Fibroblast of peridontal ligament (primary cell): Measurements from ENCODE around the gene PGM2L1.
A peak's percentile ranks its signal among the peaks of the same experiment; 100 is the strongest.
"Not testable (repeated sequence)": the region's sequence is repeated elsewhere in the genome, so short reads cannot be mapped to it uniquely, and the experiment has no call there.

Source experiments
- DNase-seq: peaks from one replicate; pipeline ENCODE4 v3.0.0-alpha.2; 2010; ENCODE audit errors: extremely low read depth

PGM2L1 gene

DNA sequence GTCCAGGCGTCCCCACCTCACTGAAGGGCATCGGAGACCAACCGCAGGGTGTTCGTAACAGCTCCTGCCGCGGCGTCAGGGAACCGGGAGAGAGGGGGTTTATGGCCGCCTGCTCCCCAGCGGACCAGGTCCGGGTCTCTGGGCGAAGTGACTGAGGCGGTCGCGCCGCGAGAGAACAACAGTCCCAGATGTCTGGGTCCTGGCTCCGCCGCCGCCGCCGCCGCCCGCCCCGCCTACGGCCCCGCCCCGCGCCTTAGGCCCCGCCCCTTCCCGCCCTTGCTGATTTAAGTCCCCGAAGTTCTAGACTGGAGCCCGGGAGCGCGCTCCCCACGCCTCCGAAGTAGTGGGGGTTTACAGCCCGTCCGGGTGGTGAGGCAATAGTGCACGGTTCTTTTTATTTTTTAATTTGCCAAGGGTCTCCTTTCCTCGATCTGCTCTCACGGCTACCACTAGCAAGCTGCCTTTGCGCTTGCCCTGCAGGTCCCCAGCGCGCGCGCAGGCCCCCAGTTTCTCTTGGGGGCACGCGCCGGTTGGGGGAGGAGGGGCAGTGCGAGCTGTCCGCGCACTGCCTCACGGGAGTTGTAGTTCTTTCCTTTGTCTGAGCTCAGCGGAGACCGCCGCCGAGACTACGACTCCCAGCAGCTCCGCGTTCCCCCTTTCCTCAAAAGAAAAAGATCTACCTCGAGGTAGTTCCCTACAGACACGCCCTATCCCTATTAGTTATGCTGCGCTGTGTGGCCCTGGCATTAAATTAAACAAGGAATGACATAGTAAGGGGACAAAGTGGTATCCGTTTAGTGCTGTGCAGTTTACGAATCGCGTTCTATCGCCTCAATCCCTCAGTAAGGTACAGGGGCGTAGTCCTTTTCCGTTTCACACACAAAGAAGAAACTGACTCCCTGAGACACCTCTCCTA is at the start of gene PGM2L1:
Gene PGM2L1, minus strand, starts transcription at position 190 of the 916 bp plus-strand sequence. CDS start 272 bp downstream, outside the sequence.
- DNase-seq, result peak; percentile 87

DNA sequence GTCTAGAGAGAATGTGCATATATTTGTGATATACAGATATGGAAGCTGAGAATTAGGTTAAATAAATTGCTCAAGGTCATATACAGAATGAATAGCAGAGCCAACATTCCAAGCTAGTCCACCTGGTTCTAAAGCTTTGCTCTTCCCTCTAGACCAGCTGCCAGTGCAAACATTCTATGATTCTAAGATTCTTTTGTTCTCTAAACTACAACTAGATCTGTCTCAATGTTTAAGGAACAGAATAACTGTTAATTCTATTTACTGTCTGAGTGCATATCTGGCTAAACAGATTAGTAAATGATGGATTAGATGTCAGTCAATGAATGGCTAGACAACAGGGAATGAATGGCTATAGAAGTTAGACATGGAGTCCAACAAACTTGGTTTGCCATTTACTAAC is 49.5 kb upstream of the PGM2L1 start:
- DNase-seq, result no peak

- DNase-seq, result no peak
Observed at GRCh38 chr11:74446532-74446938, 48.3 kb upstream of the PGM2L1 start.

- DNase-seq, result no peak
Observed at GRCh38 chr11:74444173-74444826, 46.1 kb upstream of the PGM2L1 start.

GRCh38 chr11:74443071-74443864 is 45.0 kb upstream of the PGM2L1 start:
- peak; percentile 37 for DNase-seq

DNA sequence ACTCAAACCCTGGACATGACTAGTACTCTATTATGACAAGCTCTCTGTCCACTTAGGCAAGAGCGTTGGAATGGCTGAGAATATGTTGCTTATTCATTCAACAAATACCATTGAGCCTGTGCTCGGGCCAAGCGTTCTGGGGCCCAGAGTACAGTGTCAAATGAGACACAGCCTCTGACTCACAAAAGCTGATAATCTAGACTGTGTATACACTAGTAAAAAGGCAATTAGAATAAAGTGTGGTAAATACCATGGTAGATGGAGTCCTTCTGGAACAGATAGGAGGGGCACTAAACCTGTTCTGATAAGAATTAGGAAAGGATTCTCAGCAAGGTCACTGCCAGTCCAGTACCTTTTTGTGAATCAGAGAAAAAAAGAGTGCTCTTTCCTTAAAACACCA is 44.4 kb upstream of the PGM2L1 start:
- no peak for DNase-seq

GRCh38 chr11:74438681-74439080 is 40.4 kb upstream of the PGM2L1 start:
- DNase-seq, result no peak

- no peak for DNase-seq
Observed at GRCh38 chr11:74437441-74438042, 39.3 kb upstream of the PGM2L1 start.

- DNase-seq, result no peak
Observed at GRCh38 chr11:74434528-74434927, 36.3 kb upstream of the PGM2L1 start.

DNA sequence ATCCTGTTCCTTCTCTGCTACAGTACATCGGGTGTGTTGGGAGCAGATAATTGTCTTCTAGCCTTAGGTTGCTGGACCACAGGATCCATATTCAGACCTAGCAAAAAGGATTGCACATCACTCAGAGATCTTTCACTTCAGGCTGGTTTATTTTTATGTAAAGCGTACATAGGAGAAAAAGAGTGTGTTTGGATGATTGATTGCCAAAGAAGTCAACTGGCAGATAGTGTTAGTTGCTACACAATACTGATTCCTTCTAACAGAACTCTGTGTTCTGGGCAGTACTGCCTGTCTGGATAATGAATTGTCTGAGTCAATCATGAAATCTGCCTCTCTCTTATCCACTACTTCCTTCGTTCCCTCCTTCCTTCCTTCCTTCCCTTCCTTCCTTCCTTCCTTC is 31.0 kb upstream of the PGM2L1 start:
- DNase-seq, result no peak

DNA sequence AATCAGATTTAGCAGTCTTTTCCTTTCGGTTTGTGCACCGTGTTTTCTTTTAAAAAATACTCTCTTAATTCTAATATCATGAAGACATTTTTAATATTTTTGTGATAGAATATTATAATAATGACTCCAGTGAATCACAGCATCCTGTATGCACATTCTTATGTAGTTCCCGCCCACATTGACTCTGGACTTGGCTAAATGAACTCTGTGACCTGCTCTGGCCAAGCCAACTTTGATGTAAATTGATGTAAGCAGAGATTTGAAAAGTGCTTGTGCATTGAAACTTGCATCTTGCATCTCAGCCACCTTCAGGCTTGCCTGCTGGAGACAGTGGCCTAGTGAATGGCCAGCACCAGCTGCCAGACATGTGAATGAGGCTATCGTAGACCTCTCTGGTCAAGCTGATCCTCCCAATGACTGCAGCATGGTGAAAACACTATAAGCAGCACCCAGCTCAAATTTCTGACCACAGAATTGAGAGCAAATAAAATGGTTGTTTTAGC is 29.2 kb upstream of the PGM2L1 start:
- peak; percentile 5 for DNase-seq

DNA sequence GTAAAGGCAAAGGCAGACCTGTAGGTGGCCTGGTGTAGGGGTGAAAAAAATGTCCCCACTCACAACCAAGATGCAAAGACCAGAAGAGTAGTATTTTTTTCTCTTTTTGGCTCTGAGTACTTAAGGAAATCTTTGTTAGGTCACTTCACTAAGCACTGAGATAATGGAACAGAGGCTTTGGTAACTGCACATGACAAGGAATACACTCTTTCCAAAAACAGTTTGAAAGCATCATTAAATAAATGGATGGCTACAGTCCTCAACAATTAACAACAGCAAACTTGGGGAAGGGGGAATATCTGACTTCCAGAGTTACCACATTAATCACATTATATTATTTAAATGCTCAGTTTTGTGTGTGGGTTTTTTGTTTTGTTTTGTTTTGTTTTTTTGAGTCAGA is 26.9 kb upstream of the PGM2L1 start:
- DNase-seq, result no peak

GRCh38 chr11:74418509-74418895 is 20.3 kb upstream of the PGM2L1 start:
- DNase-seq, result peak; percentile 69

DNA sequence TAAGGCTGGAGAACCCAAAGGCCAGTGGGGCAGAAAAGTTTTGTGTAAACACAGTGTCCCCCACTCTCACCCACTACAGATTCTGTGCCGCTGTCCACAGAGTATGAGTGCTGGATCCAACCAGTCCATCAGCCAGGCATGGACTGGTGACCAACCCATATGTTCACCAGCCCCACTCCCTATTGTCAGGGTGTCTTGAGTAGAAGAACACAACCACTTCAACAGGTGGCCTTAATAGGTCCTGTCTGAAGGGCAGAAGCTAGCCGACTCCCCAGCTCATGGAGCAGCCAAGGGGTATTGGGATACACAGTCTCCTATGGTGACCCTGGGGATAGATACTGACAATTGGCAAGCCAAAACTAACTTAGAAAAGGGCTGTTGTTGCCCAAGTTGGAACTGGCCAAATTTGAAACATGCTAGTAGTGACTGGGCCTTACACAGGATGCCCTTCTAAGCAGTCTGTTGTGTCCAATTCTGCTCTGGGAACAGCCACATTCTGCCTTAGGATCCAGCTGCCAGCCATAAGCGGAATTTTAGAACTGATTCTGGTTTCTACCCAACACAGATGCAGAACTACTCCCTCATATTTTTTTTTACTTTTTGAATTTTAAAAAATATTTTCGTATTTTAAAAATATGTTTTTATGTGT is 19.8 kb upstream of the PGM2L1 start:
- DNase-seq, result peak; percentile 2

GRCh38 chr11:74417379-74417804 is 19.2 kb upstream of the PGM2L1 start:
- DNase-seq, result peak; percentile 6

- DNase-seq, result not testable (repeated sequence)
Observed at GRCh38 chr11:74416974-74417373, 18.7 kb upstream of the PGM2L1 start.

GRCh38 chr11:74412733-74413359 is 14.6 kb upstream of the PGM2L1 start:
- DNase-seq, result no peak

DNA sequence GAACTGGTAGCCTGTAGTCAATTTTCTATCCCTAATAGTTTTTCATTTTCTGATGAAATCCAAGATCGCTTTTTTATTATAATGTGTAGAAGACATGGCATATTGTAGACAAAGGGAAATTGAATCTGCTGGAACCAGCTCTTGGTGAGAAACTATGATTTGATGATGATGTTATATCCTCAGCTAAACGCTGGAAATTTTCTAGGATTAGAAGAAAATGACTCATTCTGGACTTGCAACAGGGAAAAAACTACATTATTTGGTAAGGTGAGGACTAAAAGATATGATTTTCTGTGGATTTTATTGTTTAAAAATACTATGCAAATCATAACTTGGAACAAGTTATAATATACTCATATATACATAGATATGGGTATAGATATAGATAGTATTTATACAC is 14.1 kb upstream of the PGM2L1 start:
- peak; percentile 12 for DNase-seq

DNA sequence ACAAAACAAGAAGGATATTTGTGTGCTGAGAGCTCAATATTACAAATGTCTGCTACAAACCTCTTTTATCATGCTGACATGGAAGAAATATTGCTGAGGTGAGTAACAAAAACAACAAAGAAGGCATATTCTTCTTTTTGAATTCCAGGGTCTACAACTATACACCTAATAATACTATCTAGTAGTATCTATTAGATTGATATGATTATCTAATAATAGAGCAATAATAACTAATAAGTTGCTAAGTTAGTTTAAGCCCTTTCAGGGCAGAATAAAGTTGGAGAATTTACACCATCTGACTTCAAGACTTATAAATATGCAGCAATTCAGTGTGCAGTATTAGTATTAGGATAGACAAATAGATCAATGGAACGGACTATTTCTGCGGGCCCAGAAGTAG is 11.4 kb upstream of the PGM2L1 start:
- no peak for DNase-seq

DNA sequence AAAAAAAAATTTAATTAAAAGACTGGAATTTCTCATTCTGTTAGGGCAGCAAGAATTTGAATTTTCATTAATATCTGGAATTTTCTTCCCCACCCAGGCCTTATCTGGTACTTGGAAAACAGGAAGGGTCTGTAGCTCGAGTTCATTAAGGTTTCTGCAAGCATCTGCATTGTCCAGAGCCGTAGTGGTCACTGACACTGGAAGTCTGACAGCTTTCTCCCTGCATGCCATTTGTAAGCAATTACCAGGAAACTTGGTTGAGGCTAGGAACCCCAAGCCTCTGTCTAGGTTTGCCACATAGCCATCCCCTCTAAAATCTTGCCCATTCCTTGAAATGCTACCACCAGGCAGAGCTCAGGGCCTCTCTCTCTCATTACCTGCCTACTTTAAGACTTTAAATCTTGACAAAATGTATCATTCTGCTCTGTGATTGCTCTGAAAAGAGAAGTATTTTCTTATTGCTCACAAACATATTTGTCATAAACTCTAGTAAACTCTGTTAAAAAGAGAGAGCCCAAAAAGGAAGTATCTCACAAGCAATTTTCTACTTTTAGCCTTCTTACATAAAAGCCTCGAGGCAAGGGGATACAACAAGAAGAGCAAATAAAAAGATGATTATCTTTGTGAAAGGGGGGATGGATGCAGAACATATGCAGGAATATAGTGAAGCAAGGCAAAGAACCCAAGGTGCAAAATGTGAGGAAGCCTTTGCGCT is 5.5 kb upstream of the PGM2L1 start:
- no peak for DNase-seq
